SK-N-SH treated with all-trans-retinoic acid at 6 μM for 48 hours (cell line): ENCODE measurements around the gene RAP2A.

Experiments used
- ATAC-seq: fragments of 200-7000 bp; cut with Tn5 transposase; 3 replicates; pipeline ENCODE4 v1.9.1; 2020; ENCODE audit warnings: mild to moderate bottlenecking, moderate library complexity
- BACH2 ChIP-seq: fragments of 250-450 bp; sonication (Bioruptor Pico); IDR thresholded peaks from 2 replicates; pipeline ENCODE4 v1.9.0; 2021; ENCODE audit warnings: mild to moderate bottlenecking, borderline replicate concordance
- CSDC2 ChIP-seq: fragments of 250-450 bp; sonication (Bioruptor Pico); IDR thresholded peaks from 2 replicates; pipeline ENCODE4 v1.5.0; 2020; ENCODE audit warnings: mild to moderate bottlenecking, moderate library complexity
- ESRRG ChIP-seq: fragments of 250-450 bp; sonication (Bioruptor Pico); IDR thresholded peaks from 2 replicates; pipeline ENCODE4 v1.6.1; 2021; ENCODE audit warnings: mild to moderate bottlenecking
- GLIS3 ChIP-seq: fragments of 250-450 bp; sonication (Bioruptor Pico); IDR thresholded peaks from 2 replicates; pipeline ENCODE4 v1.5.0; 2020; ENCODE audit warnings: mild to moderate bottlenecking, moderate library complexity
- ISL1 ChIP-seq: fragments of 250-450 bp; sonication (Bioruptor Pico); IDR thresholded peaks from 2 replicates; pipeline ENCODE4 v2.1.2; 2022; ENCODE audit warnings: mild to moderate bottlenecking, moderate library complexity
- OSR1 ChIP-seq: fragments of 250-450 bp; sonication (Bioruptor Pico); IDR thresholded peaks from 2 replicates; pipeline ENCODE4 v1.8.0; 2022; ENCODE audit warnings: moderate library complexity, mild to moderate bottlenecking, inconsistent platforms
- PPARA ChIP-seq: fragments of 250-450 bp; sonication (Bioruptor Pico); IDR thresholded peaks from 2 replicates; pipeline ENCODE4 v1.5.0; 2020; ENCODE audit warnings: mild to moderate bottlenecking, borderline replicate concordance
- SNAI2 ChIP-seq: fragments of 250-450 bp; sonication (Bioruptor Pico); IDR thresholded peaks from 2 replicates; pipeline ENCODE4 v1.5.0; 2020; ENCODE audit warnings: mild to moderate bottlenecking, moderate library complexity
- TCF4 ChIP-seq: fragments of 250-450 bp; sonication (Bioruptor Pico); IDR thresholded peaks from 2 replicates; pipeline ENCODE4 v1.8.0; 2021; ENCODE audit warnings: mild to moderate bottlenecking, moderate library complexity, borderline replicate concordance
- TOX ChIP-seq: fragments of 250-450 bp; sonication (Bioruptor Pico); IDR thresholded peaks from 2 replicates; pipeline ENCODE4 v1.8.0; 2021; ENCODE audit warnings: mild to moderate bottlenecking, moderate library complexity, borderline replicate concordance
- ZC3H10 ChIP-seq: fragments of 250-450 bp; sonication (Bioruptor Pico); IDR thresholded peaks from 2 replicates; pipeline ENCODE4 v1.5.1; 2021; ENCODE audit warnings: mild to moderate bottlenecking, moderate library complexity
- ZFP3 ChIP-seq: fragments of 250-450 bp; sonication (Bioruptor Pico); IDR thresholded peaks from 2 replicates; pipeline ENCODE4 v1.5.0; 2020; ENCODE audit warnings: mild to moderate bottlenecking, moderate library complexity
- ZFP30 ChIP-seq: fragments of 450-650 bp; formaldehyde crosslinking; IDR thresholded peaks from 2 replicates; pipeline ENCODE4 v1.5.0; 2022; ENCODE audit warnings: mild to moderate bottlenecking, moderate library complexity
- ZNF565 ChIP-seq: fragments of 450-650 bp; formaldehyde crosslinking; conservative IDR thresholded peaks from 2 replicates; pipeline ENCODE4 v1.5.0; 2020; ENCODE audit warnings: low read depth, mild to moderate bottlenecking, moderate library complexity
- ZNF8 ChIP-seq: fragments of 450-650 bp; formaldehyde crosslinking; IDR thresholded peaks from 2 replicates; pipeline ENCODE4 v1.5.0; 2020; ENCODE audit warnings: mild to moderate bottlenecking, moderate library complexity
- TF ChIP-seq, protein P1 (sequence below): fragments of 250-450 bp; sonication (Bioruptor Pico); IDR thresholded peaks from 2 replicates; pipeline ENCODE4 v1.5.0; 2020; ENCODE audit warnings: mild to moderate bottlenecking, moderate library complexity
- TF ChIP-seq, protein P2 (sequence below): fragments of 250-450 bp; sonication (Bioruptor Pico); IDR thresholded peaks from 2 replicates; pipeline ENCODE4 v1.8.0; 2021; ENCODE audit warnings: low read depth, mild to moderate bottlenecking, moderate library complexity, borderline replicate concordance
- TF ChIP-seq, protein P3 (sequence below): fragments of 250-450 bp; sonication (Bioruptor Pico); IDR thresholded peaks from 2 replicates; pipeline ENCODE4 v1.5.1; 2021; ENCODE audit warnings: mild to moderate bottlenecking, moderate library complexity
- TF ChIP-seq, protein P4 (sequence below): fragments of 250-450 bp; sonication (Bioruptor Pico); IDR thresholded peaks from 2 replicates; pipeline ENCODE4 v1.5.1; 2020; ENCODE audit warnings: low read depth, mild to moderate bottlenecking, moderate library complexity
- TF ChIP-seq, protein P5 (sequence below): fragments of 250-450 bp; sonication (Bioruptor Pico); IDR thresholded peaks from 2 replicates; pipeline ENCODE4 v1.8.0; 2020; ENCODE audit warnings: mild to moderate bottlenecking, moderate library complexity, borderline replicate concordance

Gene RAP2A

DNA sequence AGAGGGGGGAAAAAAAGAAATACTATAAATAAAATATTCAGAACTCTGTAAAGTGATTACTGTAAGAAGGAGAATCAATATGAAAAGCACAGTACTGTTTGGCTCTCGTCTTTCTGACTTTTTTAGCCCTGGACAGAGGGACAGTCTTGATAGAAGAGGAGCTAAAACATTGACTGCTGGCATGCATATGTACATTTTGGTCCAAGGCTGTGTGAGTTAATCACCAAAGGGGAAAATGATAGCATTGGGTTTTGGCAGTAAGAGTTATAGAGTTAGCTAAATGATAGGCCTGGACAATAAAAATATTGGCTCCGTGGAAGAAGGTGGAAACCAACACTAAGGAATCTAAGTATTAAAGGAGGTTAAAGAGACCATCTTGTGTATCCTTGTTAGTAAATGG, 50.3 kb downstream of the RAP2A start (continued):
- TF ChIP-seq, protein P1, sequence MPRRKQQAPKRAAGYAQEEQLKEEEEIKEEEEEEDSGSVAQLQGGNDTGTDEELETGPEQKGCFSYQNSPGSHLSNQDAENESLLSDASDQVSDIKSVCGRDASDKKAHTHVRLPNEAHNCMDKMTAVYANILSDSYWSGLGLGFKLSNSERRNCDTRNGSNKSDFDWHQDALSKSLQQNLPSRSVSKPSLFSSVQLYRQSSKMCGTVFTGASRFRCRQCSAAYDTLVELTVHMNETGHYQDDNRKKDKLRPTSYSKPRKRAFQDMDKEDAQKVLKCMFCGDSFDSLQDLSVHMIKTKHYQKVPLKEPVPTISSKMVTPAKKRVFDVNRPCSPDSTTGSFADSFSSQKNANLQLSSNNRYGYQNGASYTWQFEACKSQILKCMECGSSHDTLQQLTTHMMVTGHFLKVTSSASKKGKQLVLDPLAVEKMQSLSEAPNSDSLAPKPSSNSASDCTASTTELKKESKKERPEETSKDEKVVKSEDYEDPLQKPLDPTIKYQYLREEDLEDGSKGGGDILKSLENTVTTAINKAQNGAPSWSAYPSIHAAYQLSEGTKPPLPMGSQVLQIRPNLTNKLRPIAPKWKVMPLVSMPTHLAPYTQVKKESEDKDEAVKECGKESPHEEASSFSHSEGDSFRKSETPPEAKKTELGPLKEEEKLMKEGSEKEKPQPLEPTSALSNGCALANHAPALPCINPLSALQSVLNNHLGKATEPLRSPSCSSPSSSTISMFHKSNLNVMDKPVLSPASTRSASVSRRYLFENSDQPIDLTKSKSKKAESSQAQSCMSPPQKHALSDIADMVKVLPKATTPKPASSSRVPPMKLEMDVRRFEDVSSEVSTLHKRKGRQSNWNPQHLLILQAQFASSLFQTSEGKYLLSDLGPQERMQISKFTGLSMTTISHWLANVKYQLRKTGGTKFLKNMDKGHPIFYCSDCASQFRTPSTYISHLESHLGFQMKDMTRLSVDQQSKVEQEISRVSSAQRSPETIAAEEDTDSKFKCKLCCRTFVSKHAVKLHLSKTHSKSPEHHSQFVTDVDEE (CRISPR knock-in tag) = no peak
- no peak for TF ChIP-seq OSR1
- TF ChIP-seq TCF4 = no peak
- TF ChIP-seq, all 23 proteins: peak for 0

DNA sequence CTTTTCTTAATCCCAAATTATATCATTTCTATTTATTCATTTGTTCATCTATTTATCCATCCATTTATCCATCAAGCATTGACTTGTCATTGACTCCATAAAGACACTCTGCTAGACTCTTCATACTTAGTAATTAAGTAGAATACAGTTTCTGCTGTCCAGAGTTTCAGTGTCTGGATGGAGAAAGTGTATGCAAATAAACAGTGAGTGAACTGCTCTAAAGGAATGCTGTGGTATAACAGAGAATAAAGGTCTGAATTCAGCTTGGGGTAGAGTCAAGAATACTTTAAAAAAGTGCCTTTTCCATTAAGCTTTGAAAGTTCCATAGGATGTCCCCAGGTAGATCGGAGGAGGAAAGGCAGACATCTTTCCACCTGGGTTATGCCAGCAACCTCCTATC, 51.4 kb downstream of the RAP2A start:
- ATAC-seq = no peak
- TF ChIP-seq PPARA (no peak), ESRRG (CRISPR knock-in tag) (no peak), ZNF8 (CRISPR knock-in tag) (no peak), ZFP30 (CRISPR knock-in tag) (no peak), ZNF565 (CRISPR knock-in tag) (no peak), CSDC2 (CRISPR knock-in tag) (no peak), TCF4 (no peak), OSR1 (no peak), ZFP3 (CRISPR knock-in tag) (no peak), BACH2 (CRISPR knock-in tag) (no peak), ZC3H10 (CRISPR knock-in tag) (no peak), SNAI2 (CRISPR knock-in tag) (no peak), TOX (CRISPR knock-in tag) (no peak), ISL1 (CRISPR knock-in tag) (no peak), GLIS3 (CRISPR knock-in tag) (no peak)
- TF ChIP-seq, protein P2, sequence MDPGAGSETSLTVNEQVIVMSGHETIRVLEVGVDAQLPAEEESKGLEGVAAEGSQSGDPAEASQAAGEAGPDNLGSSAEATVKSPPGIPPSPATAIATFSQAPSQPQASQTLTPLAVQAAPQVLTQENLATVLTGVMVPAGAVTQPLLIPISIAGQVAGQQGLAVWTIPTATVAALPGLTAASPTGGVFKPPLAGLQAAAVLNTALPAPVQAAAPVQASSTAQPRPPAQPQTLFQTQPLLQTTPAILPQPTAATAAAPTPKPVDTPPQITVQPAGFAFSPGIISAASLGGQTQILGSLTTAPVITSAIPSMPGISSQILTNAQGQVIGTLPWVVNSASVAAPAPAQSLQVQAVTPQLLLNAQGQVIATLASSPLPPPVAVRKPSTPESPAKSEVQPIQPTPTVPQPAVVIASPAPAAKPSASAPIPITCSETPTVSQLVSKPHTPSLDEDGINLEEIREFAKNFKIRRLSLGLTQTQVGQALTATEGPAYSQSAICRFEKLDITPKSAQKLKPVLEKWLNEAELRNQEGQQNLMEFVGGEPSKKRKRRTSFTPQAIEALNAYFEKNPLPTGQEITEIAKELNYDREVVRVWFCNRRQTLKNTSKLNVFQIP (CRISPR knock-in tag) = no peak
- TF ChIP-seq, protein P3, sequence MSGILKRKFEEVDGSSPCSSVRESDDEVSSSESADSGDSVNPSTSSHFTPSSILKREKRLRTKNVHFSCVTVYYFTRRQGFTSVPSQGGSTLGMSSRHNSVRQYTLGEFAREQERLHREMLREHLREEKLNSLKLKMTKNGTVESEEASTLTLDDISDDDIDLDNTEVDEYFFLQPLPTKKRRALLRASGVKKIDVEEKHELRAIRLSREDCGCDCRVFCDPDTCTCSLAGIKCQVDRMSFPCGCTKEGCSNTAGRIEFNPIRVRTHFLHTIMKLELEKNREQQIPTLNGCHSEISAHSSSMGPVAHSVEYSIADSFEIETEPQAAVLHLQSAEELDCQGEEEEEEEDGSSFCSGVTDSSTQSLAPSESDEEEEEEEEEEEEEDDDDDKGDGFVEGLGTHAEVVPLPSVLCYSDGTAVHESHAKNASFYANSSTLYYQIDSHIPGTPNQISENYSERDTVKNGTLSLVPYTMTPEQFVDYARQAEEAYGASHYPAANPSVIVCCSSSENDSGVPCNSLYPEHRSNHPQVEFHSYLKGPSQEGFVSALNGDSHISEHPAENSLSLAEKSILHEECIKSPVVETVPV (CRISPR knock-in tag) = no peak
- TF ChIP-seq, protein P4, sequence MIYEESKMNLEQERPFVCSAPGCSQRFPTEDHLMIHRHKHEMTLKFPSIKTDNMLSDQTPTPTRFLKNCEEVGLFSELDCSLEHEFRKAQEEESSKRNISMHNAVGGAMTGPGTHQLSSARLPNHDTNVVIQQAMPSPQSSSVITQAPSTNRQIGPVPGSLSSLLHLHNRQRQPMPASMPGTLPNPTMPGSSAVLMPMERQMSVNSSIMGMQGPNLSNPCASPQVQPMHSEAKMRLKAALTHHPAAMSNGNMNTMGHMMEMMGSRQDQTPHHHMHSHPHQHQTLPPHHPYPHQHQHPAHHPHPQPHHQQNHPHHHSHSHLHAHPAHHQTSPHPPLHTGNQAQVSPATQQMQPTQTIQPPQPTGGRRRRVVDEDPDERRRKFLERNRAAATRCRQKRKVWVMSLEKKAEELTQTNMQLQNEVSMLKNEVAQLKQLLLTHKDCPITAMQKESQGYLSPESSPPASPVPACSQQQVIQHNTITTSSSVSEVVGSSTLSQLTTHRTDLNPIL (CRISPR knock-in tag) = no peak
- TF ChIP-seq, protein P5, sequence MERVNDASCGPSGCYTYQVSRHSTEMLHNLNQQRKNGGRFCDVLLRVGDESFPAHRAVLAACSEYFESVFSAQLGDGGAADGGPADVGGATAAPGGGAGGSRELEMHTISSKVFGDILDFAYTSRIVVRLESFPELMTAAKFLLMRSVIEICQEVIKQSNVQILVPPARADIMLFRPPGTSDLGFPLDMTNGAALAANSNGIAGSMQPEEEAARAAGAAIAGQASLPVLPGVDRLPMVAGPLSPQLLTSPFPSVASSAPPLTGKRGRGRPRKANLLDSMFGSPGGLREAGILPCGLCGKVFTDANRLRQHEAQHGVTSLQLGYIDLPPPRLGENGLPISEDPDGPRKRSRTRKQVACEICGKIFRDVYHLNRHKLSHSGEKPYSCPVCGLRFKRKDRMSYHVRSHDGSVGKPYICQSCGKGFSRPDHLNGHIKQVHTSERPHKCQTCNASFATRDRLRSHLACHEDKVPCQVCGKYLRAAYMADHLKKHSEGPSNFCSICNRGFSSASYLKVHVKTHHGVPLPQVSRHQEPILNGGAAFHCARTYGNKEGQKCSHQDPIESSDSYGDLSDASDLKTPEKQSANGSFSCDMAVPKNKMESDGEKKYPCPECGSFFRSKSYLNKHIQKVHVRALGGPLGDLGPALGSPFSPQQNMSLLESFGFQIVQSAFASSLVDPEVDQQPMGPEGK (CRISPR knock-in tag) = no peak
- TF ChIP-seq, protein P1 (CRISPR knock-in tag) = no peak
- TF ChIP-seq, all 23 proteins: peak for 0
